GM21390 (cell line): ENCODE results near the gene INTS13.
"Not testable (repeated sequence)": the region's sequence is repeated elsewhere in the genome, so short reads cannot be mapped to it uniquely, and the experiment has no call there.

Experiments
- ATAC-seq: cut with Tn5 transposase; IDR thresholded peaks from one replicate; pipeline ENCODE4 v1.9.1; 2021; ENCODE audit not compliant: unreplicated experiment

Gene INTS13

GRCh38 chr12:26870491-26871419 is 67.0 kb downstream of the INTS13 start:
- peak; percentile 43 for ATAC-seq

- ATAC-seq, result no peak
Measured at GRCh38 chr12:26869908-26870459, 67.8 kb downstream of the INTS13 start.

GRCh38 chr12:26869104-26869494 is 68.7 kb downstream of the INTS13 start:
- ATAC-seq, result no peak

GRCh38 chr12:26868447-26869103 is 69.2 kb downstream of the INTS13 start:
- no peak for ATAC-seq

GRCh38 chr12:26867080-26867479 is 70.7 kb downstream of the INTS13 start:
- ATAC-seq, result peak; percentile 69

GRCh38 chr12:26863515-26863914 is 74.3 kb downstream of the INTS13 start:
- ATAC-seq, result no peak

- ATAC-seq, result not testable (repeated sequence)
Measured at GRCh38 chr12:26862787-26863186, 75.0 kb downstream of the INTS13 start.

GRCh38 chr12:26861690-26862089 is 76.1 kb downstream of the INTS13 start:
- no peak for ATAC-seq

- ATAC-seq, result no peak
Measured at GRCh38 chr12:26857465-26858176, 80.2 kb downstream of the INTS13 start.

- no peak for ATAC-seq
Measured at GRCh38 chr12:26855337-26855736, 82.4 kb downstream of the INTS13 start.
